IPS-15b (cell line): ENCODE measurements around the gene ABHD12.
"Not testable (repeated sequence)": the region's sequence is repeated elsewhere in the genome, so short reads cannot be mapped to it uniquely, and the experiment has no call there.

Experiments used
- H3K27me3 ChIP-seq: one replicate; pipeline ENCODE4 v1.6.1; 2013; ENCODE audit warnings: low read length; ENCODE audit not compliant: control insufficient read depth, insufficient read depth
- H3K36me3 ChIP-seq: one replicate; pipeline ENCODE4 v1.6.1; 2013; ENCODE audit warnings: low read length; ENCODE audit not compliant: control insufficient read depth, insufficient read depth
- H3K4me1 ChIP-seq: one replicate; pipeline ENCODE4 v1.6.1; 2013; ENCODE audit warnings: mild to moderate bottlenecking, low read length; ENCODE audit not compliant: control insufficient read depth, insufficient read depth
- H3K4me3 ChIP-seq: one replicate; pipeline ENCODE4 v1.5.1; 2013; ENCODE audit warnings: low read depth, low read length
- H3K9ac ChIP-seq: one replicate; pipeline ENCODE4 v1.6.1; 2013; ENCODE audit warnings: low read depth, mild to moderate bottlenecking, low read length
- H3K9me3 ChIP-seq: one replicate; pipeline ENCODE4 v1.6.1; 2013; ENCODE audit warnings: mild to moderate bottlenecking, low read length; ENCODE audit not compliant: control insufficient read depth, insufficient read depth

ABHD12 gene

GRCh38 chr20:25345721-25346120 lies 44.9 kb downstream of the ABHD12 start:
- Histone ChIP-seq H3K9ac (no peak overlapping the region), H3K27me3 (no peaks in the 10 kb centered on the region), H3K4me3 (no peak overlapping the region), H3K4me1 (no peaks in the 10 kb centered on the region), H3K9me3 (no peaks in the 10 kb centered on the region), H3K36me3 (no peaks in the 10 kb centered on the region)

GRCh38 chr20:25344634-25345033 lies 46.0 kb downstream of the ABHD12 start:
- Histone ChIP-seq H3K4me1 (peaks cover 2% of the 10 kb centered on the region), H3K9me3 (no peaks in the 10 kb centered on the region), H3K36me3 (no peaks in the 10 kb centered on the region), H3K4me3 (no peak overlapping the region), H3K9ac (no peak overlapping the region), H3K27me3 (no peaks in the 10 kb centered on the region)

- H3K9ac ChIP-seq: no peak overlapping the region
- peaks cover 5% of the 10 kb centered on the region for H3K36me3 ChIP-seq
Observed at GRCh38 chr20:25341716-25342680, 48.6 kb downstream of the ABHD12 start.

GRCh38 chr20:25340380-25340779 lies 50.3 kb downstream of the ABHD12 start:
- Histone ChIP-seq H3K4me1 (peaks cover 2% of the 10 kb centered on the region), H3K27me3 (no peaks in the 10 kb centered on the region), H3K4me3 (no peak overlapping the region), H3K9ac (no peak overlapping the region), H3K36me3 (peaks cover 5% of the 10 kb centered on the region), H3K9me3 (no peaks in the 10 kb centered on the region)

More at GRCh38 chr20:25341716-25342680, 48.6 kb downstream of the ABHD12 start:
- Histone ChIP-seq H3K27me3 (no peaks in the 10 kb centered on the region), H3K9me3 (no peaks in the 10 kb centered on the region), H3K4me3 (no peak overlapping the region), H3K4me1 (peaks cover 2% of the 10 kb centered on the region)

GRCh38 chr20:25339608-25340007 lies 51.0 kb downstream of the ABHD12 start:
- Histone ChIP-seq H3K36me3 (peaks cover 5% of the 10 kb centered on the region), H3K4me1 (peaks cover 2% of the 10 kb centered on the region), H3K27me3 (no peaks in the 10 kb centered on the region), H3K9me3 (no peaks in the 10 kb centered on the region), H3K4me3 (no peak overlapping the region), H3K9ac (no peak overlapping the region)

- H3K4me3 ChIP-seq: no peak overlapping the region
- H3K9me3 ChIP-seq: no peaks in the 10 kb centered on the region
- H3K4me1 ChIP-seq: peaks cover 2% of the 10 kb centered on the region
- no peak overlapping the region for H3K9ac ChIP-seq
- no peaks in the 10 kb centered on the region for H3K27me3 ChIP-seq
- H3K36me3 ChIP-seq: peaks cover 5% of the 10 kb centered on the region
Observed at GRCh38 chr20:25338112-25339023, 52.3 kb downstream of the ABHD12 start.

GRCh38 chr20:25336561-25337422 lies 53.8 kb downstream of the ABHD12 start:
- H3K9me3 ChIP-seq: no peaks in the 10 kb centered on the region
- no peak overlapping the region for H3K9ac ChIP-seq
- peaks cover 2% of the 10 kb centered on the region for H3K4me1 ChIP-seq
- no peak overlapping the region for H3K4me3 ChIP-seq
- H3K27me3 ChIP-seq: no peaks in the 10 kb centered on the region
- H3K36me3 ChIP-seq: peaks cover 5% of the 10 kb centered on the region

- not testable (repeated sequence) for H3K4me1 ChIP-seq, H3K9ac ChIP-seq, H3K27me3 ChIP-seq, H3K9me3 ChIP-seq, H3K4me3 ChIP-seq, H3K36me3 ChIP-seq
Observed at GRCh38 chr20:25334972-25335371, 55.7 kb downstream of the ABHD12 start.

- no peaks in the 10 kb centered on the region for H3K27me3 ChIP-seq
- H3K9ac ChIP-seq: no peak overlapping the region
- peaks cover 4% of the 10 kb centered on the region for H3K4me1 ChIP-seq
- no peaks in the 10 kb centered on the region for H3K36me3 ChIP-seq
- peaks cover 6% of the 10 kb centered on the region for H3K9me3 ChIP-seq
- no peak overlapping the region for H3K4me3 ChIP-seq
Observed at GRCh38 chr20:25328954-25329498, 61.6 kb downstream of the ABHD12 start.

GRCh38 chr20:25327521-25328235 lies 63.0 kb downstream of the ABHD12 start:
- no peak overlapping the region for H3K9ac ChIP-seq

More at GRCh38 chr20:25327521-25328235, 63.0 kb downstream of the ABHD12 start:
- H3K36me3 ChIP-seq: no peaks in the 10 kb centered on the region
- H3K4me1 ChIP-seq: peaks cover 9% of the 10 kb centered on the region
- H3K4me3 ChIP-seq: no peak overlapping the region
- no peaks in the 10 kb centered on the region for H3K27me3 ChIP-seq
- H3K9me3 ChIP-seq: peaks cover 6% of the 10 kb centered on the region
